HG03520 (cell line): ENCODE measurements around the gene FDXR.
"Not testable (repeated sequence)": the region's sequence is repeated elsewhere in the genome, so short reads cannot be mapped to it uniquely, and the experiment has no call there.

Experiments
- ATAC-seq: cut with Tn5 transposase; IDR thresholded peaks from one replicate; pipeline ENCODE4 v1.9.1; 2021; ENCODE audit warnings: mild to moderate bottlenecking, moderate library complexity; ENCODE audit not compliant: unreplicated experiment

The FDXR gene

DNA sequence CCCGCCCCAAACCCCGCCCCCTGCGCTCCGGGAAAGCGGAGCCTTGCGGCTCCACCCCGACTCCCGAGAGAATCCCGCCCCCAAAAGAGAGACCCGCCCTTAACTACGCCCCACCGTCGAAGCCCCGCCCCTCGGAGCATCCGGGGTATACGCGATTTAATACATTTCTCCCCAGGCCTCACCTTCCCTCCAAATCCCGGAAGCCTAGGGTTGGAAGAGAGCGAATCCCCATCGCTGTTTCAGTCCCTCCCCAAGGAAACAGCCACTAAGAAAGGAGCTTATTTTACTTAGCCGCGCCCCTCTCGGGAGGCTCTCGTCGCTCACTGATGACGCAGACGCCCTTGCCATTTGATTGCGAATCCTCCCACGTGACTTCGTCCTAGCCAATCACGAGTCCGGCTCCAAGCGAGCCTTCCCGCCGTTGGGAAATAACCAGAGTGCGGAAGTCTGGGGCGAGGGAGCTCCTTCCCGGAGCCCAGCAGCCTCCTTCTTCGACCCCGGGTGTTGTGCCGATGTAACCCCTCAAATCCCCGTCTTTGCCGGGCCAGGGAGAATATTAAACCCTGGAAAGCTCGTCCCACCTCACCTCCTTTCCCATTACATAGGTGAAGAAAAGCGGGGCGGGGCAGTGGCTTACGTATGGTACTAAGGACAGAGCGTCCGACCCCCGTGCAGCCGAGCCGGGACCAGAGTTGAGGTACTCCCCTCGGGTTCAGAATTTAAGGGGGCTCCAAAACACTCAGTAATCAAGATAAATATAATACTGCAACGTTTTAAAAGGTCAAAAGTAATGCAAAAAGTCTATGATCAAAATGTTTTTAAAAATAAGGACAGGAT, 461 bp upstream of the FDXR start:
- ATAC-seq: peak; percentile 88

DNA sequence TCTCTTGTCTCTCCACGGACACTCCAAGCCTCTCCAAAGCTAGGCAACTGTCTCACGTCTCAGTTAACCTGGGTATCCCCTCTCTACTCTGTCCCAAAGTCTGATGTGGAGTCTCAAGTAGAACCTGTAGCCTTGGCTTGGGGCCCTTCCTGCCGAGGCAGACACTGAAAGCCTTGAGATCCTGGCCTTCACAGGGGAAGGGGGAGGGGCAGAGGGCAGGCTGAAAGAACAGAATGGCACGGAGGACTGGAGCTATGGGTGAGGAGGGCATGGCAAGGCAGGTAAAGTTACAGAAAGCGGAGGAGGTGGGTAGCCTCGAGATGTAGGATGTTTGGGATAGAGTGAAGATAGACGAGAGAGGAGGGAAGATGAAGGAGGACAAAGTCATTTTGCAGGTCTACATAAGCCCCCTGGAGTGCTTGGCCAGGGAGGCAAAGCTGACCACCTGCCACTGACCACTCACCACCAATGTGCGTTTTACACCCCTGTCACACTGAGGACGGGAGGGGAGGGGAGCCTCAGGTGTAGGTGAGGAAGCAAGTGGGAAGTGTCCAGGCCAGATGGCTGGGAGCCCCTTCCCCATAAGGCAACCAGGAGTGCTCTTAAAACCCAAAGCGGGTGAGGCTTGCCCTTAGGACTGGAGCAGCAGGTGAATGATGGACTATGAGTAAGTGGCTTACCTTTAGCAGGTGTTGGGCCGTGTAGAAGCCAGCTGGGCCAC, 1.3 kb downstream of the FDXR start:
- no peak for ATAC-seq

DNA sequence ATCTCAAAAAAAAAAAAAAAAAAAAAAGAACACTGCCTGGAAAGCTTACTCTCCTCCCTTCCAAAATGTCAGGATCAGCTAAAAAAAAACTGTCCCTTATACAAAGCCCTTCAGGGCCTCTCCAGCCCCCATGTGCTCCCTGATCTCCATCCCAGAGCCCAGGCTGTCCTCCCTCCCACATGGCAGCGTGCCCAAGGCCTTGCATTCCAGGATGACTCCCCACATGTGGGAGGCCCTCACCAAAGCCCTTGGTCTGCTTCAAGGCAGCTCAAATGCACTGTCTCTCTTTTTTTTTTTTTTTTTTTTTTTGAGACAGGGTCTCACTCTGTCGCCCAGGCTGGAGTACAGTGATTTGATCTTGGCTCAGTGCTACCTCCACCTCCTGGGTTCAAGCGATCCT, 2.3 kb downstream of the FDXR start:
- no peak for ATAC-seq

DNA sequence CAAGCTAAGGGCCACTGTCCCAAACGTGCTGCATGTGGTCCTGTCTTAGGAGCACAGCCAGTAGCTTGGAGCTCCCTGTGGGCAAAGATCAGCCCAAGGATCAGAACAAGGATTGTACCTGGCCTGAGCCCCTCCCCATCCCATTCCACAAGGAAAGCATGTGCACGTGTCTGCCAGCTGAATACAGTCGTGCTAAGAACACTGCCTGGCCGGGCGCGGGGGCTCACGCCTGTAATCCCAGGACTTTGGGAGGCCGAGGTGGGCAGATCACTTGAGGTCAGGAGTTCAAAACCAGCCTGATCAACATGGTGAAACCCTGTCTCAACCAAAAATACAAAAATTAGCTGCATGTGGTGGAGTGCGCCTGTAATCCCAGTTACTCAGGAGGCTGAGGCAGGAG, 2.8 kb downstream of the FDXR start:
- ATAC-seq: not testable (repeated sequence)

DNA sequence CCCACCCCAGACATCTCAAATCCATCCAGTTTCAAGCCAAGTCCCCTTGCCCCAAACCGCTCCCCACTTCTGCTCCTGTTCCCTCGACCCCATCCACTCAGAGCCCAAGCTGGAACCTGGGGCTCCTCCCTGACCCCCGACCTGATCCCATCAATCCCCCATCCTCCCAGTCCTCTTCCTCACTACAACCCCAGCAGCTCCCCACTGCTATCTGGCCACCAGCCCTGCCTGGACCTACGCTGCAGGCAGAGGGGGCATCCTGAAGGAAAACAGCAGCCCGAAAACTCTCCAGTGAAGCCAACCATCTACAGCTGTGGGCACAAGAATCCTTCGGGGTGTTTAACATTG, 3.9 kb downstream of the FDXR start:
- no peak for ATAC-seq

DNA sequence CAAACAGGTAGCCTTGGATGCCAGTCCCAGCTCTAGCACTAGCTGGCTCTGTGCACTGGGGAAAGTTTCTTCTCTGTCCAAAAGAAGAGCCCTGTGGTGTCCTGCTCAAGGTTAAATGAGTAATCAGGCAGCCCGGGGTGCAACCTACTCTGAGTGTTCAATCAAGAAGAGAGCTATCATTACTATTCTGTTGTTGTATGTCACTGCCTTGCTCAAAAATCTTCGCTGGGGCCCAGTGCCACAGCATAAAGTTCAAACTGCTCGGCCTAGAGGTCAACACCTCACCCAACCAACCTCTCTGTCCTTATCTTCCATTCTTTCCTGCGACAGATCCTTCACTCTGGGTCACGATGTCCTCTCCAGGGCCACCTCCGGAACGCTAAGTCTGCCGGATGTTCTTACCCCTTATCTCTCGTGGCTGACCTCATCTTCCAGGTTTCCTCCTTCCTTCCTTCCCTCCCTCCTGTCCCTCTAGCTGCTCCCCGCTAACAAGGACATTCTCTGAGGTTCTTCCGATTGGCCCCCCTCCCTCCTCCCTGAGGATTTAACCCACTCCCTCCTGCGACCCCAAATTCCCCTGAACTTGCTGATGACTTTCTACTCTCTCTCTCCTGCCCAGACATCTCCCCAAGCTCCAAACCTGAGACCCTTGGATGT, 4.4 kb downstream of the FDXR start:
- ATAC-seq: no peak

DNA sequence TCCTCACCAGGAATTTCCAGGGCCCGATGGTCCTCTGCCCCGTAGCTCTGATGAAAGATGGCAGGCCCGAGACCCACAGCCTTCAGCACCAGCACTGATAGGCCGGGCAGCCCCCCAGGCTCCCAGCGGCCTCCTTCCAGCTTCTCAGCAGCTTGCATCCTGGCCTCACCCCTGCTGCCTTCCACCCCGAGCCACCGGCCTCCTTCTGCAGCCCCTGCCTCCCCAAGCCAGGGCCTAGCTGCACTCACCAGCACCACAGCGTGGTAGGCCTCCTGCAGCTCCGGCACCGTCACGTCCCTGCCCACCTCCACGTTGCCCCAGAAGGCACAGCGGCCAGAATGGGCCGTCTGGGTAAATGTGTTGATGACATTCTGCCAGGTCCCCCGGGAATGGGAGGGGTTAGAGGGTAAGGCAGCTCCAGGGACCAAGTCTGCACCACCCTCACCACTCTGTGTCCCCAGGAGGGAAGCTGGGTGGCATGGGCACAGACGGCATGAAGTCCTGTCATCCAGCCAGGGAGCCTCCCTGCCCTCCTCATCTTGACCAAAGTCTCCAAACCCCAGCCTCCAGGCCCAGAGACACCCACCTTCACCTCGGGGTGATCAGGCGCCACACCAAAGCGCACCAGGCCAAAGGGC, 6.5 kb downstream of the FDXR start:
- no peak for ATAC-seq

DNA sequence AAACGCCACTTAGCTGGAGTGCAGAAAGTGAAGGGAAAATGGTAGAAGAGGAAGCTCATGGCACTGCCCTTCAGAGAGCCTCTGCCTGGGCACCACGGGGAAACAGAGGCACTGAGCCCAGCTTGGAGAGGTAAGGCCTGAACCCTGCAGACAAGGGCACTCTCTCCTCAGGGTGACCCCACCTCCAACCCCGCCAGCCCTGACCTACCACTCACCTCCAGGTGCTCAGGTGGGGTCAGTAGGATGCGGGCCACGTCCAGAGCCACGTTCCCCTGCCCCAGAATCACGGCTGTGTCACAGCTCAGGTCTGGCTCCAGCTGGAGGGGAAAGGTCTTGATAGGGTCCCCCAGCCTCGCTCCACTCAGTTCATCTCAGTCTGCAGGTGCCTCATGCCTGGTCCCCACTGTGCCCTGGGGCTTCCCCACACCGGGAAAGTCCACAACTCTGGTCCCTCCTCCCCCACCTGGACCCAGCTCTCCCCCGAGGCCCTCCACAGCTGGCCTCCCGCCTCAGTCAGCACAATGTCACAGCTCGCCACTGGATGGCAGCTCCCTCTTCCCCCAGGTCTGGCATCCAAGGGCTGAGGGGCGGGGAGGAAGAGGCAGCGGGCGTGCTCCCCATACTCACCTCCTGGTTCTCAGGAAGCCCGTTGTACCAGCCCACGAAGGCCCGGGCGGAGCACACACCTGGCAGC, 7.1 kb downstream of the FDXR start:
- ATAC-seq: no peak

DNA sequence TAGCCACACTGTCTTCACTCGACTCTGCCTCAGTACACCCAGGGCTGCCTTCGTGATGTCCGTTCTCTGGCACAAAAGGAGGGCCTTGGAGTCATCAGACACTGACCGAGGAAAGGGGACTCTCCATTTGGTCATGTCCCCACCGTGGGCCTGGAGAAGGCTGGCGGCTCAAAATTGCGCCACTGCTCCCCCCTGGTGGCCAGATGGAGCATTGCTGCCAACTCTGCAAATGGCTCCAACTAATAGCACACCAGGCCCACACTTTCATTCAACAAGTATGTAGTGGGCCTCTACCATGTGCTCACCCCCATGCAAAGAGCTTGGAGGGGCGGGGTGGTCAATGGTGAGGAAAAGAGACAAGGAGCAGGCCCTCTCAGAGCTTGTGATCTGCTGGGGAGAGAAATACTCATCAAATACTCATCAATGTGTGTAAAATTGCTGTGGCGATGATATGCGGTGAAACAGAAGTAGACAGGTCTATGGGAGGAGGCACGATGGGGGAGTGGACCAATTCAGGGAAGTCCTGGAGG, 7.9 kb downstream of the FDXR start:
- ATAC-seq: no peak

DNA sequence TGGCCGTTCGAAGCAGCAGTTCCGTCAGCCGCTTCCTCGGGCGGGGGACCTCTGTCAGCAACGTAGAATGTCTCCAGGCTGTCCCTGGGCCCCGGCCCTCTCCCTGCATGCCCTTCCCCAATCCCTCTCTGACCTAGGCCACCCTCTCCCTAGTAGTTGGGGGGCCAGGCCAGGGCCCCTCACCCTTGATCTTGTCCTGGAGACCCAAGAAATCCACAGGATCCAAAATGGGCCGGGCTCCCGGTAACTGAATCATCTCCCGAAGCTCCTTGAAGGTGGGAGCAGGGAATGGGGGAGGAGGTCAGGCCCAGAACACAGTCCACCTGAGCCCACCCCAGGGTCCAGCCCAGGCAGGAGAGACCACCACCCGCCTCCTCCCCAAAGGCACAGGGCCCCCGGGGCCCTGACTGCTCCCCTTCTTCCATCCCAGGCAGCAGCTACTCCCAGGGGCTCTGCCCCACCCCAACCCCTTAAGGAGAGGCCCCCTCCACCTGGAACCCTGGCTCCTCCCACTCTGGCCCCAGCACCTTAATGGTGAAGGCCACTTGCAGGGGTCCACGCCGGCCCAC, 8.4 kb downstream of the FDXR start:
- ATAC-seq: no peak

DNA sequence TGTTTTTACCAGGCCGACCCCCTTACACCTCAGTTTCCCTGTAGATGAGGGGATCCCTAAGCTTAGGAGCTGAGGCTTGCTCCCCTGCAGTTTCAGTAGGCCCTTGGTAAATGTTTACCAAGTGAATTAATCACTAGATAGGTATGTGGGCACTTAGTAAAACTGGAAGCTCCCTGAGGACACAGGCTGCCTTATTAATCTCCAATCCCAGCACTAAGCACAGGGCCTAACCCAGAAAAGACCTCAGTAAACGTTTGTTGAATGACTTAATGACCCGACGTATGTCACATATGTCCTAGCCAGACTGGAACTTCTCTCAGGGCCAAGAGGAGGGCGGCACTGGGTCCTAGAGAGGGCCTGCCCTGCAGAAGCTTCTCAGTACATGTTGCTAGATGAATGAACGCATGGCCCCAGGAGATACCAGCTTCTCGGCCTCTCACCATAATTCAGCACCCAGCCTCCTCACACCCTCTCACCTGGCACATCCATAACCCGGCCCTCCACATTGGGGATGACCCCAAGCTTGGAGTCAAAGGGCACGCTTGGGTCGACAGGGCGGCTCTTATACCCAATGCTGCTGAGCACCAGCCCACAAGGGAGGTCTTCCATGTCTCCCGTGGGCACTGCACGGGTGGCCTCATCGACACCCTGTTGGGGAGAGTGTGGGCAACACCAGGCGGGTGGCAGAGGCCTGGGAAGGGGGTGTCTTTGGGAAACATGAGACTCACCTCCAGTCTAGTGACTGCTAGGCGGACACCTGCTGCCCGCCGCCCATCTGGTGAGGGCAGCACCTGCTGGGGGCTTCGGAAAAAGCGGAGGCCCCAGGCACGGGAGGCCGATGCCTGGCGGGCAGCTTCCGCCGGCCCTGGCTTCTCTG, 9.1 kb downstream of the FDXR start:
- ATAC-seq: no peak

DNA sequence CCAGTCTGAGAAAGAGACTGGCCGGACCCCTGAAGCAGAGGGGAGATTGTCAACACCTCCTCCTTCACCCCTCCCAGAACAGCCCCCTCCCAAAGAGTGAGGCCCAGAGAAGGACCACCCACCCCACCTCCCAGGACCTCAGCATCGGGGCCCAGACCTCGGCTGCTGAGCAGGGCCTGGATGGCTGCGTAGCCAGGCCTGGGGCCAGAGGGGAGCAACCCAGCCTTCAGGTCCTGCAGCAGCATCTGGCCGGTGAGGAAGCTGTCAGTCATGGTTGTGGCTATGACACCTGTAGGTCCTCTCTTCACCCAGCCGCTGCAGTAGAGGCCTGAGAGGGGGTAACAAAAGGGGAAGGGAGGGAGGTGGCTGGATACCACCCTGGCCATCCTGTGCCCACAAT, 9.9 kb downstream of the FDXR start:
- no peak for ATAC-seq

DNA sequence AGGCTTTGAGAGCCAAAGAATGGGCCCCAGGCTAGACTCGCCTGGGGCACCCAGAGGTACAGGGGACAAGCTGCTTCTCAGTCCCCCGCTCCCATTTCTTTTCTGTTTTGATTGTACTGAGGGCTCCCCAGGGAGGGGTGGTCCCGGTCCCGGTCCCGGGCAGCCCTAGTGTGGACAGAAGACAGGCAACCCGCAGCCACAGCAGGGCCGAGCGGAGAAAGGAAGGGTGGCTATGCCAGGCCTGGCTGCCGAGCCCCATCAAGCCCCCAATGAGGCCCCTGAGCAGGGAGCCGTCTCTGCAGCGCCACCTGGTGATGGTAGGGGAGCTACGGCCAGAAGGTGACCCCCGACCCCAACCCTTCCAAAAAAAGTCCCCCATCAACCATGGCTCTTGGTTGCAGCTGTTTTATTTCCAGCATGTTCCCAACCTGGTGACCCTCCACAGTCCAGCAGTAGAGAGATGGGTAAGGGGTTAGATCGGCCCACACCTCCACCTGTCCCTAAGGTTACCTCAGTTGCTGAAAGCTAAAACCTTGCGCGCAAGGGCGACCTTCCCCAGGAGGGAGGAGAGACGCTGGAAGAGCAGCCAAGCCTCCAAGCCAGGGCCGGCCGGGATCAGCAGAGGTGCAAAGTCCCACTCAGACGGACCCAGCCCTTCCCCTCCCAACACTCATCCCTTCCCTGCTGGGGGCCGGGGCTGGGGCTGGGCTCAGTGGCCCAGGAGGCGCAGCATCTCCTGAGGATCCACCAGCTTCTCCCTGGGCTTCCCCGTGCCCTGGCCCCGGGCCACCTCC, 10.5 kb downstream of the FDXR start:
- ATAC-seq: no peak

DNA sequence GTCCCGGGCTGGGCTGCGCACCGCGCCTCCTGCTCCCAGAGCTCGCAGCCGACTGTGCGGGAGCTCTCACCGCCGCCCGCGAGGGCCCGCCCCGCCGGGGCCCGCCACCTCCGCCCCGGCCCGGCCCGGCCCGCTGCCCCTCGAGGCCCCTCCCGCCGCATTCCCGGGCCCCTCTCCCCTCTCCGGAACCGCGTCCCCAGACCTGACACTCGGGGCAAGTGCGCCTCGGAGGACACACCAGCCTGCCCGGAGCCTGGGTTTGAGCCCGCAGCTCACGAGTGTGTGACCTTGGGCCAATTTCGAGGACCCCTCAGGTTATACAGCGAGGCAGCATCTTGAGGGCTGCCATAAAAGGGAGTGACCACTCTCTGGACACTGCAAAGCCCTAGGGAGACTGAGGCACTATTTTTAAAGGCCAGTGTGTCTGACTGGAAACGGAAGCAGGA, 11.1 kb downstream of the FDXR start:
- no peak for ATAC-seq

DNA sequence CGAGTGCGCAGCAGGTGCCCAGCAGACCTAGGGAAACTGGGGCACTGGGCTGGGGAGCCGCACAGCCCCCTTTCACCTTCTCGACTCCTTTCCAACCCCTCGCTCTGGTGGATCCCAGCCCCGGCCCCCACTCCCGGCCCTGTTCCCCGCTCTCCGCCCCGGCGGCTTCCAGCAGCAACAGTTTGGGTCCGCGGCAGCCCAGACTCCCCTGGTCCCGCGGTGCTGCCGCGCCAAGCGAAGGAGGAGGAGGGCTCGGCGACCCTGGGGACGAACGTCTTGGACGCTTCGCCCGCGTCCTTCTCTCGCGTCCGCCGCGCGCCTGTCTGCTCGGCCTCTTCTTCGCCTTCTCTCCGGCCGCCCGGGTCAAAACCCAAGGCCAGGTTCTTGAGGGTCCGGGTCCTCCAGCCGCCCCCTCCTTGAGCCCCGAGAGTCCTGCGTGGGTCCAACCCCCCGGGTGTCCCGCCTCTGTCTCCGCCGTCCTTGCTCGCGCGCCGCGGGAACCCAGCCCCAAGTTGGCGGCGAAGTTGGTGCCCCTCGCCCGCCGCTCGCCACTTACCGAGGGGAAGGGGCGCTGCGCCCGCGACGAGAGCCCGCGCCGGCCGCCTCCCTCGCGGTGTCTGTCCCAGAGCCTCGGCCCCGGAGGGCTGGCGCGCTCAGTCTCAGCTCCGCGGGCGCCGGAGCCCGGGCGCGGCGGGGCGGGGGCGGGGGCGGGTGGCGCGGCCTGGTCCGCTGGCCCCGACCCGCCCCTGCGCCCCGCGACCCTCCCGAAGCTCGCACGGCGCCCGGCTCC, 11.7 kb downstream of the FDXR start:
- no peak for ATAC-seq

DNA sequence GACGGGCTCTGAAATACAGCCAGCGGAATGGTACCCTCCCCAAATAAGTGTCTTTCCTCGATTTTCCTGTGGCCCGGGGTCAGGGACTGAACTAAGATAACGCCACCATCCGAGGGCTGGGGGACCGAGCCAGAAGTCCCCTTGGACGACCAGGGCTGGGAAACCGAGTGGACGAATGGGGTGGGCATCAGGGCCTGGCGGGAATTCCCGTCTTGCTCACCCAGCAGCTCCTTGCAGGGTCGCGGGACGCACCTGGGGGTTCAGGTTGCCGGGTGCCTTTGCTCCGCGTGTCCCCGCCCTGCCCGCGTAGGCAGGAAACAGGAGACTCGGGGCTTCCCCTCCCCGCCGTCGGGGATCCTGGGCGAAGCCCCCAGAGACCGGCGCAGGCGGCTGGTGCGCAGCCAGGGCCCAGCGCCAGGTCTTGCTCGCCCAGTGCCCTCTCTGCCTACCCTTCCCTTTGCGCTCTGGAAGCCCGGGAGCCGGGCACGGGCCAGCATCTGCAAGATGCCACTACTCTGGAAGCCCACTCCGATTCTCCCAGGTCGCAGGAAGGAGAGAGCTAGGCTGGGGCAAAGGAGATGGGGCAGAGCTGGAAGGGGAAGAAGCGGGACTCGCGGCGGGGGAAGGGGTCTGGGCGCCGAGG, 12.4 kb downstream of the FDXR start:
- ATAC-seq: no peak
